Body of pancreas (tissue), 4 donors: Measurements from ENCODE around the gene ATP11A.

Experiments
- POLR2A ChIP-seq, 3 donors: fragments of 450-650 bp; IDR thresholded peaks; one replicate each; pipeline ENCODE4 v1.6.1; 2016; ENCODE audit warnings: antibody characterized with exemption in 3 of 3, mild to moderate bottlenecking in 2 of 3
- TF ChIP-seq, protein P1 (sequence below), 7 experiments: fragments of 450-650 bp in 4 of 7; fragments of 200-600 bp in 3 of 7; sonication (generic) in 3 of 7; IDR thresholded peaks; one replicate each; pipeline ENCODE4 v1.5.1; 2016 to 2019; ENCODE audit warnings: antibody characterized with exemption in 7 of 7

- TF ChIP-seq, protein P1, sequence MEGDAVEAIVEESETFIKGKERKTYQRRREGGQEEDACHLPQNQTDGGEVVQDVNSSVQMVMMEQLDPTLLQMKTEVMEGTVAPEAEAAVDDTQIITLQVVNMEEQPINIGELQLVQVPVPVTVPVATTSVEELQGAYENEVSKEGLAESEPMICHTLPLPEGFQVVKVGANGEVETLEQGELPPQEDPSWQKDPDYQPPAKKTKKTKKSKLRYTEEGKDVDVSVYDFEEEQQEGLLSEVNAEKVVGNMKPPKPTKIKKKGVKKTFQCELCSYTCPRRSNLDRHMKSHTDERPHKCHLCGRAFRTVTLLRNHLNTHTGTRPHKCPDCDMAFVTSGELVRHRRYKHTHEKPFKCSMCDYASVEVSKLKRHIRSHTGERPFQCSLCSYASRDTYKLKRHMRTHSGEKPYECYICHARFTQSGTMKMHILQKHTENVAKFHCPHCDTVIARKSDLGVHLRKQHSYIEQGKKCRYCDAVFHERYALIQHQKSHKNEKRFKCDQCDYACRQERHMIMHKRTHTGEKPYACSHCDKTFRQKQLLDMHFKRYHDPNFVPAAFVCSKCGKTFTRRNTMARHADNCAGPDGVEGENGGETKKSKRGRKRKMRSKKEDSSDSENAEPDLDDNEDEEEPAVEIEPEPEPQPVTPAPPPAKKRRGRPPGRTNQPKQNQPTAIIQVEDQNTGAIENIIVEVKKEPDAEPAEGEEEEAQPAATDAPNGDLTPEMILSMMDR (IDR thresholded peaks at IDR 0.05): no peak
- no peak for TF ChIP-seq POLR2A (IDR thresholded peaks at IDR 0.05)
Measured at GRCh38 chr13:112854321-112854720, 164.5 kb downstream of the ATP11A start.
